Measurements from ENCODE around the gene NFKBIE.
A peak's percentile ranks its signal among the peaks of the same experiment; 100 is the strongest.

NFKBIE gene

GRCh38 chr6:44224029-44224964 lies 41.1 kb downstream of the NFKBIE start:
- DNase-seq = no peak

DNA sequence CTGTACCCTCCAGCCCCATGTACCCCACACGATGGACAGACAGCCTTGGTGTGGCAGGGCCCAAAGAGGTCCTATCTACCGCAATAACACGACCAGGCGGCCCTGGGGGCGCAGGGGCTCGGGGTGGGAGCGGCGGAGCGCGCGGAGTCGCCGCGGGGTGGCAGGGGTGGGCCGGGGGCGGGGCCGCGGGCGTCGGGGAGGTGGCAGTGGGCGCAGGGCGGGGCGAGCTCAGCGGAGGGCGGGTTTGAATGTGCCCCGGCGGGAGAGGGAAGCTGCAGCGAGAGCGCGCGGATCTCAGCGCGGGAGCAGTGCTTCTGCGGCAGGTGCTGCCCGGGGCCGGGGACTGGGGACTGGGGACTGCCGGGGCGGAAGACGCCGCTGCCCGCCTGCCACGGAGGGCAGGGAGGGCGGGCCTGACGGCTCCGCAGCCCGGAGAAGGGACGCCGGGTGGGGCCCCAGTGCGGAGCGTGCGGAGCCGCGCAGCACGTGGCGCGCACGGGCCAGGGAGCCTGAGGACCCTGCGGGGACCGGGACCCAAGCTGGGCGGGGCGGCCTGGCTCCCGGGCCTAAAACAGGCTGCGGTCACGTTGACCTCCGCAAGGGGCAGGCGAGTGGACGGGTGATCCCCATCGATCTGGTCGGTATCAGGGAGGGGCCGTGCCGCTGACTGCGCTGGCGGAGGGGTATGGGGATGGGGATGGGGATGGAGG lies 41.9 kb downstream of the NFKBIE start, which contains the start of gene SLC29A1:
SLC29A1 (plus strand) TSS at position 277 of the 710 bp plus-strand sequence. CDS start 3,719 bp downstream, outside the sequence.
- peak; percentile 45 for DNase-seq

GRCh38 chr6:44222486-44223318 lies 42.6 kb downstream of the NFKBIE start:
- DNase-seq = no peak

DNA sequence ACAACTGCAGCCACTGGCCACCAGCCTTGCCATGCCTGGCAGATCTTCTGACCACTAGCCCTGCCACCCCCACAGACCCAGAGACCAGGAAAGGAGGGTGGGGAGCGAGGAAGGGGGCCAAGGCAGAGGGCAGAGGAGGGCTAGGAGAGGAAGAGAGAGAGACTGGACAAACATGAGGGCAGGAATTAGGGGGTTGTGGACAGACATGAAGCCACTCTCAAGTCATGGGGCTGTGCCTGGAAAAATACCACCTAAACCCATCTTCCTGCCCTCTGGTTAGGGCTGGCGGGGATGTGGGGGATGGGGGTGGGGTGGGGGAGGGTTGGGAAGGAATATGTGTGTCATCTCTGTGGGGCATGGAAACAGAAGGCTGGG lies 43.4 kb downstream of the NFKBIE start:
- DNase-seq = no peak

DNA sequence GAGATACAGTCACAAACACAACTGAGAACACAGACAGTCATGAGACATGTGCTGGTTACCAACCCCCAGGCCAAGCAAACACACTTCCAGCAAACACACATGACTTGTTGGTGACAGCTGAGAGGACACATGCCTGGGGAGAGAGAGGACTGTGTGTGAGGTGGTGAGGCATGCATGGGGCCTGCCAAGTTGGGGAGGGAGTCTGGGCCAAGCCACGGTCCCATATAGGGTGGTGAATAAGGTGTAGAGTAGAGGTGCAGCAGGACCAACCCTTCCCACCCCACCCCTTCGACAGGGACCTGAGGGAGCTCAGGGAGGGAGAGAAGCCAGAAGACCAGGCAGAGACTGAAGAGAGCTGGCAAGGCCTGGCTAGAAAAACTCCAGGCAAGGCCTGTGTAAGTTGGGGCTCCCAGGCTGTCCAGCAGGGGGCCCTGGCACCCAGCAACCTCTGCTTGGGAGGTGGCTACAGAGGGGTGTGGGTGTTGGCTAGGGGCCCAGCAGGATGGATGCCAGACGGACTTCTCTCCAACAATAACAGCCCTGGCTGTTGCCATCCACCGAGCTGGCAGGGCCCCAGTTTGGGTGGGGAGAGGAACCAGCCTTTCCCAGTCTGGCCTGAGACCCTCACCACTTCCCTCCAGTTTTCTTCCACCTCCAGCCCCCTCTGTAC lies 43.9 kb downstream of the NFKBIE start:
- DNase-seq = peak; percentile 52

DNA sequence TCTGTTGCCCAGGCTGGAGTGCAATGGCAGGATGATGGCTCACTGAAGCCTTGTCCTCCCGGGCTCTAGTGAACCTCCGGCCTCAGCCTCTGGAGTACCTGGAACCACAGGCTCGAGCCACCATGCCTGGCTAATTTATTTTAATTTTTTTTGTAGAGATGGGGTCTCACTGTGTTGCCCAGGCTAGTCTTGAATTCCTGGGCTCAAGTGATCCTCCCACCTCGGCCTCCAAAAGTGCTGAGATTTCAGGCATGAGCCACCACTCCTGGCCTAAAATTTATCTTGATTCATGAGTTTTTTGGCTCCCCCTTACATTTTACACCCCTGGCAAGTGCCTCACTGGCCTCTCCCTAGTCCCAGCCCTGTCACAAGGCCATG lies 44.4 kb downstream of the NFKBIE start:
- DNase-seq = no peak

DNA sequence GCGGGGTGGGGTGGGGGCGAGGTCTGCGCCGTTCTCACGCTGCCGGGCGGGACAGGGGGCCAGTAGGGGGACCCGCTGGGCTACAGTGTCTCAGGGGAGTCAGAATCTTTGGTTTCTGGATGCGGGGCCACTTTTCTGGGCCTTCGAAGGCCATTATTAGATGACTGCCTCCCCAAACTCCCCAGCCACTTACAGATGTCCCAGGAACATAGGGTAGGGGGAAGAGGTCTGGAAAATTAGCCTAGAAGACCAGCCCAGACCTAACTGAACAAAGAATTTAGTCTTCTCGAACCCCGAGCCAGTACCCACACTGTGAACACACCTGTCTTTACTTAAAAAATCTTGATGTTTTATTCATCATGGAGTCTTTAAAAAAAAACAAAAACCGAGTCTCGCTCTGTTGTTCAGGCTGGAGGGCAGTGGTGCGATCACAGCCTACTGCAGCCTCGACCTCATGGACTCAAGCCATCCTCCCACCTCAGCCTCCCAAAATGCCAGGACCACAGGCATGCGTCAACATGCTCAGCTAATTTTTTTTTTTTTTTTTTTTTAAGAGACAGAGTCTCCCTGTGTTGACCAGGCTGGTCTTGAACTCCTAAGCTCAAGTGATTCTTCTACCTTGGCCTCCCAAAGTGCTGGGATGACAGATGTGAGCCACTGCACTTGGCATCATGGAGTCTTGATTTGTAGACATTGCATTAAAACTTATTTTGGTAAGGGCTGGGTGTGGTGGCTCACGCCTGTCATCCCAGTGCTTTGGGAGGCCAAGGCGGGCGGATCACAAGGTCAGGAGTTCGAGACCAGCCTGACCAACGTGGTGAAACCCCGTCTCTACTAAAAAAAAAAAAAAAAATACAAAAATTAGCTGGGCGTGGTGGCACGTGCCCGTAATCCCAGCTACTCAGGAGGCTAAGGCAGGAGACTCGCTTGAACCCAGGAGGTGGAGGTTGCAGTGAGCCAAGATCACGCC lies 45.3 kb downstream of the NFKBIE start:
- DNase-seq = no peak

DNA sequence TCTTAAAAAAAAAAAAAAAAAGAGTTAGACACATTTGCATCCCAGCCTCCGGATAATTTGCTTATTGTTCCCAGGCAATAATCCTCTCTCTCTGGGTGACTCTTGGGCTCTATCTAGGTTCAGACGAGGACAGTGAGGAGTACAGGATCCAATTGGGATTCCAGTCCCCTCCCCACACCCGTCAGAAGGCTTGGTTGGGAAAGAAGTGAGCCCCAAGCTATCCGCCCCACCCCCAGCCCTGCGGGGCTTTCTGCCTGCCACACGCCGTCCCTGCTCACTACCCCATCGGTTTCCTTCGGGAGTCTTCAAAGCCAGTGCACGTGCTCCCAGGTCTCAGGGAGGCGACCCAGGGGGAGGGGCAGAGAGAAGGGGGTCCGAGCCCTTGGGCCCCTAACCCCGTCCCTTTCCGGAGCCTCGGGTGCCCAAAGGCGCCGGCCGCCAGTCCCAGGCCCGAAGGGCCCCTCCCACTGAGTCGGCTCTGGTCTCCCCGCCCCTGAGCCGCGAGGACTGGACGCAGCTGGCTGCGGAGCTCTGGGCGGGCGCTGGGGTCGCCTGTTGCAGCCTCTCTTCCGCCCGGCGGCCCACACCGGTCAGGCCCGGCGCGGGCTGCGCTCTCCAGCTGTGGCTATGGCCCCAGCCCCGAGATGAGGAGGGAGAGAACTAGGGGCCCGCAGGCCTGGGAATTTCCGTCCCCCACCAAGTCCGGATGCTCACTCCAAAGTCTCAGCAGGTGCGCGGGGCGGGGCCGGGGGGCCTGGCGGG lies 46.1 kb downstream of the NFKBIE start:
- peak; percentile 67 for DNase-seq

DNA sequence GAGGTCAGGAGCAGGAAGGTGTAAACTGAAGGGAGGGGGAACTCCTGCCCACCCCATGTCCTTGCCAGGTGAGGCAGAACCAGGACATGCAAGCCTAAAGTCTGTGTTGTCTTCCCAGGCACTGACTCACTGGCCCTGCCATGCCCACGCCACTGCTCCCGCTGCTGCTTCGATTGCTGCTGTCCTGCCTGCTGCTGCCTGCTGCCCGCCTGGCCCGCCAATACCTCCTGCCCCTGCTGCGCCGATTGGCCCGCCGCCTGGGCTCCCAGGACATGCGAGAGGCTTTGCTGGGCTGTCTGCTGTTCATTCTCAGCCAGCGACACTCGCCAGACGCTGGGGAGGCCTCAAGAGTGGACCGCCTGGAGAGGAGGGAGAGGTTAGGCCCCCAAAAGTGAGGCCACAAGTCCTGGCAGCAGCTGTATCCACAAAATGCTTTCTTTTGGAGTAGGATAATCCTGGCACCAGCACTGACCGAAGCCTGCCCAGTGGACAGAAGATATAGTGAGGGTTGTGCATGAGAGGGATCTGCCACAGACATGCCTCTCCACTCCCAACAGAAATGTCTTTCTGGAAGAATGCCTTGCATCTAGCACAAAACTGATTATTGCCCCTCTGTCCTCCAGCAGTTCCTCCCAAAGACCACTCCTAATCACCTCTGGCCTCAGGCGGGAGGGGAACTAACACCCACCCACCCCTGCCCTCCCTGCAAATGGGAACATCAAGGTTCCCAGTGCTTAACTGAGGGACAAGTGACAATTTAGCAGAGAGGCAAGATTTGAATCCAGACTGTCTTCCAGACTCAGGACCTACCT lies 47.8 kb downstream of the NFKBIE start:
- DNase-seq = no peak

- DNase-seq = no peak
These were observed 48.5 kb downstream of the NFKBIE start, which contains the start of gene MYMX for GRCh38 chr6:44216677-44217331. Gene MYMX (plus strand): TSS chr6:44216926. CDS start chr6:44217472, 546 bp downstream.

DNA sequence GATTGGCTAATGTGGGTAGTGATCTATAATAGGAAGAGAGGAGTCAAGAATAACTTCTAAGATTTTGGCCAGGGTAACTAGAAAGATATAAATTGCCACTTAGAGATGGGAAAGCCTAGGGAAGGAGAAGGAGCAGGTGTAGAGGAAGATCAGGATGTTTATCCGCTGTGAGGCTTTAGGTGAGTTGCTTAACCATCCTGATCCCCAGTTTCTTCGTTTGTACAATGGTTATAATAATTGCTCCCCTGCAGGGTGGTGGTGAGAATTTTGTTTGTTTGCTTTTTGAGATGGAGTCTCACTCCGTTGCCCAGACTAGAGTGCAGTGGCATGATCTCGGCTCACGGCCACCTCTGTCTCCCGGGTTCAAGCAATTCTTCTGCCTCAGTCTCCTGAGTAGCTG lies 51.0 kb downstream of the NFKBIE start:
- no peak for DNase-seq

DNA sequence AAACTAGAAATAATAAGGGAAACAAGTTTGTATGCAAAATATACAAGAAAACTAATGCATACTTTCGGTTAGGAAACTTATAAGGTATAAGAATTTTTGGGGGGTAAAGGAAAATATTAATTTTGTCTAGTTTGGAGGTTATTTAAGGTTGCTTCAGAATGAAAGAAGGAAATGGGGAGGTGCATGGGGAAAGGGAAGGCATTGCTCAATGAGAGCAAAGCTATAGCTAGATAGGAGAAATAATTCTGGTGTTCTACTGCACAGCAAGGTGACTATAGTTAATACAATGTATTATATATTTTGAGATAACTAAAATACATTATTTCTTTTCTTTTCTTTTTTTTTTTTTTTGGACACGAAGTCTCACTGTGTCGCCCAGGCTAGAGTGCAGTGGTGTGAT lies 54.1 kb downstream of the NFKBIE start:
- DNase-seq = no peak
